K562 (cell line): ENCODE data around the gene EDEM2. TPM values are rescaled to one million over a fixed set of nuclear protein-coding genes. Genes with fewer than 3 reads are reported as not detected.
A peak's percentile ranks its signal among the peaks of the same experiment; 100 is the strongest.

ENCODE experiments used
- ATAC-seq: fragments of 200-7000 bp; cut with Tn5 transposase; 3 replicates; pipeline ENCODE4 v1.9.1; 2020; ENCODE audit warnings: moderate library complexity
- BruUV-seq: library from RNA; stranded (reverse); fragments of 400-500 nt; replicated peaks from 2 replicates; lab custom pipeline; 2021; lab: Mats Ljungman, UMichigan
- CTCF ChIA-PET: fragments of 300-600 bp; formaldehyde crosslinking; extraction: SDS; loops from one replicate; lab custom pipeline; 2021; ENCODE audit warnings: low intra/inter-chr PET ratio; lab: Yijun Ruan, JAX
- POLR2A ChIA-PET: fragments of 300-600, 350-650 bp; sonication (Branson Sonifier 250); formaldehyde crosslinking; extraction: SDS; loops from one replicate; lab custom pipeline; 2021; ENCODE audit warnings: antibody characterized with exemption, inconsistent platforms; lab: Yijun Ruan, JAX
- DNase-seq, 4 experiments: peaks; one replicate each; pipeline versions ENCODE4 v3.0.0 to v3.0.0-alpha.2; 2011 to 2018; ENCODE audit warnings: low spot score in 3 of 4, mixed read lengths in 3 of 4; ENCODE audit errors: extremely low read depth in 1 of 4
- FAIRE-seq: peaks from 2 replicates; lab custom pipeline; 2011; peaks lifted over from hg19 to GRCh38; lab: Jason Lieb, UNC
- H2AFZ ChIP-seq: 2 replicates; pipeline ENCODE4 v1.6.0; 2011; ENCODE audit warnings: low read depth, low read length, control low read depth, inconsistent platforms
- H3K27ac ChIP-seq: fragments of 200-600 bp; 3 replicates; pipeline ENCODE4 v1.8.0; 2011; ENCODE audit warnings: low read depth, mild to moderate bottlenecking, control low read depth, inconsistent platforms, low read length, moderate library complexity, mixed read lengths; ENCODE audit errors: extremely low read depth
- H3K27me3 ChIP-seq, 2 experiments: fragments of 300-600 bp in 1 of 2; 2 replicates in 1 of 2; 3 replicates in 1 of 2; pipeline versions ENCODE4 v1.6.0 to v1.8.0; 2011; ENCODE audit warnings: inconsistent platforms in 2 of 2, low read length in 2 of 2, mild to moderate bottlenecking in 1 of 2, mixed read lengths in 1 of 2, moderate library complexity in 1 of 2; ENCODE audit not compliant: control insufficient read depth in 2 of 2, insufficient read depth in 2 of 2
- H3K36me3 ChIP-seq: fragments of 300-600 bp; 3 replicates; pipeline ENCODE4 v1.8.0; 2011; ENCODE audit warnings: mild to moderate bottlenecking, low read length, inconsistent platforms; ENCODE audit not compliant: control insufficient read depth, insufficient read depth
- H3K4me1 ChIP-seq, 2 experiments: fragments of 200-600 bp in 1 of 2; replicated peaks in 1 of 2; 2 replicates in 1 of 2; 3 replicates in 1 of 2; pipeline versions ENCODE4 v1.5.1 to v1.8.0; 2011; ENCODE audit warnings: inconsistent platforms in 2 of 2, low read length in 2 of 2, mild to moderate bottlenecking in 1 of 2, mixed read lengths in 1 of 2, moderate library complexity in 1 of 2; ENCODE audit not compliant: control insufficient read depth in 2 of 2, insufficient read depth in 2 of 2
- H3K4me2 ChIP-seq: 2 replicates; pipeline ENCODE4 v1.6.1; 2011; ENCODE audit warnings: low read length, control low read depth, inconsistent platforms, mixed read lengths; ENCODE audit not compliant: insufficient read depth
- H3K4me3 ChIP-seq: fragments of 200-600 bp; sonication (generic), shearing (Covaris generic); 2 replicates; pipeline ENCODE4 v1.5.1; 2016; ENCODE audit warnings: control low read depth, inconsistent platforms
- H3K79me2 ChIP-seq: fragments of 200-600 bp; 3 replicates; pipeline ENCODE4 v1.8.0; 2011; ENCODE audit warnings: low read length, inconsistent platforms; ENCODE audit not compliant: control insufficient read depth, insufficient read depth
- H3K9ac ChIP-seq, 2 experiments: 2 replicates each; pipeline versions ENCODE4 v1.6.0 to v1.6.1; 2011; ENCODE audit warnings: low read depth in 2 of 2, low read length in 2 of 2, control low read depth in 1 of 2, inconsistent platforms in 1 of 2, mild to moderate bottlenecking in 1 of 2, mixed read lengths in 1 of 2; ENCODE audit not compliant: insufficient read depth in 1 of 2
- H3K9me1 ChIP-seq: one replicate; pipeline ENCODE4 v1.6.0; 2011; ENCODE audit warnings: inconsistent platforms, mild to moderate bottlenecking, low read length, moderate library complexity; ENCODE audit not compliant: control insufficient read depth, insufficient read depth
- H3K9me3 ChIP-seq: replicated peaks from 2 replicates; pipeline ENCODE4 v1.5.1; 2011; ENCODE audit warnings: low read depth, low read length, inconsistent platforms; ENCODE audit not compliant: control insufficient read depth, insufficient read depth
- H4K20me1 ChIP-seq: replicated peaks from 2 replicates; pipeline ENCODE4 v1.6.1; 2011; ENCODE audit warnings: low read length, inconsistent platforms, mixed read lengths; ENCODE audit not compliant: control insufficient read depth, insufficient read depth
- ADNP ChIP-seq: fragments of 200-800 bp; sonication (Bioruptor generic); IDR thresholded peaks from 2 replicates; pipeline ENCODE4 v1.6.1; 2016; ENCODE audit warnings: missing genetic modification characterization, missing compliant biosample characterization
- ETV6 ChIP-seq, 3 experiments: fragments of 150-350 bp in 1 of 3; sonication (generic) in 1 of 3; formaldehyde crosslinking in 1 of 3; IDR thresholded peaks; 2 replicates each; pipeline versions ENCODE4 v1.6.1 to v1.8.0; 2014 to 2022; ENCODE audit warnings: borderline replicate concordance in 2 of 3, low read depth in 2 of 3, antibody characterized with exemption in 1 of 3, low read length in 1 of 3, mild to moderate bottlenecking in 1 of 3, missing genetic modification reagents in 1 of 3
- FOXJ2 ChIP-seq: fragments of 200-800 bp; sonication (Bioruptor generic); IDR thresholded peaks from 2 replicates; pipeline ENCODE4 v1.6.1; 2016; ENCODE audit warnings: missing genetic modification characterization, missing compliant biosample characterization
- HNRNPK ChIP-seq: fragments of 200-400 bp; formaldehyde crosslinking; IDR thresholded peaks from one replicate; pipeline ENCODE4 v1.6.1; 2018; ENCODE audit warnings: mild to moderate bottlenecking, low read depth, low read length; ENCODE audit not compliant: poor library complexity, severe bottlenecking
- KLF10 ChIP-seq: fragments of 250-450 bp; sonication (Bioruptor Pico); IDR thresholded peaks from 2 replicates; pipeline ENCODE4 v1.6.1; 2021; ENCODE audit warnings: matching md5 sums
- SREBF1 ChIP-seq: fragments of 150-350 bp; IDR thresholded peaks from 2 replicates; pipeline ENCODE4 v1.6.1; 2014; ENCODE audit warnings: antibody characterized with exemption, low read depth, low read length, borderline replicate concordance
- ZNF384 ChIP-seq: IDR thresholded peaks from 2 replicates; pipeline ENCODE4 v1.6.1; 2012; ENCODE audit warnings: low read depth, low read length, improper control_type of control experiment
- ZNF445 ChIP-seq: fragments of 250-450 bp; sonication (Bioruptor Pico); IDR thresholded peaks from 2 replicates; pipeline ENCODE4 v1.4.0; 2020; ENCODE audit warnings: low read depth, mild to moderate bottlenecking, moderate library complexity
- ZNF589 ChIP-seq: fragments of 200-800 bp; sonication (Bioruptor generic); IDR thresholded peaks from 2 replicates; pipeline ENCODE4 v1.6.1; 2016; ENCODE audit warnings: low read depth, missing genetic modification characterization, missing compliant biosample characterization
- ZNF668 ChIP-seq: fragments of 250-450 bp; sonication (Bioruptor Pico); IDR thresholded peaks from 2 replicates; pipeline ENCODE4 v1.8.0; 2022; ENCODE audit warnings: mild to moderate bottlenecking, inconsistent platforms
- ZNF696 ChIP-seq: fragments of 250-450 bp; sonication (Bioruptor Pico); conservative IDR thresholded peaks from 2 replicates; pipeline ENCODE4 v1.4.0; 2020; ENCODE audit warnings: mild to moderate bottlenecking, moderate library complexity
- WGBS: fragments of 100-300 bp; shearing (Covaris generic); methylation state at CpG from one replicate; pipeline ENCODE4 v1.1.6; 2016; ENCODE audit warnings: low coverage, mixed read lengths; ENCODE audit not compliant: insufficient coverage; ENCODE audit errors: missing lambda C conversion rate; 5-methylcytosine and 5-hydroxymethylcytosine counted together
- in situ Hi-C: fragments of 300-500 bp; cut with MboI; formaldehyde crosslinking; loops from 4 replicates; pipeline ENCODE4 v1.15.0; 2018; ENCODE audit warnings: inconsistent platforms, mixed read lengths
- intact Hi-C: fragments of 100-400 bp; cut with micrococcal nuclease; formaldehyde crosslinking; loops from 2 replicates; pipeline ENCODE4 v1.14.2; 2022
- polyA plus RNA-seq, 8 experiments: library from polyadenylated mRNA; depleted of rRNA in 4 of 8; stranded (reverse) in 5 of 8; unstranded in 3 of 8; fragments of >200 nt; fragmentation: Nextera tagmentation in 2 of 8; fragmentation: Illumina TruSeq in 1 of 8; extraction: Ambion mirVana in 2 of 8; extraction: Trizol in 1 of 8; gene quantifications; 2 replicates each; pipeline versions ENCODE4 v1.2.1 to v1.2.3, GENCODE V29; 2011 to 2014; ENCODE audit warnings: inconsistent platforms in 1 of 8, missing spikeins in 1 of 8
- total RNA-seq, 7 experiments: library from RNA; depleted of rRNA in 6 of 7; stranded (reverse); fragments of >200 nt in 6 of 7; fragmentation: Illumina TruSeq in 2 of 7; extraction: Trizol in 2 of 7; gene quantifications; 2 replicates each; pipeline versions ENCODE4 v1.2.1 to v1.2.3, GENCODE V29; 2011 to 2021; ENCODE audit warnings: low replicate concordance in 1 of 7

EDEM2 gene
- total and polyA plus RNA-seq, 9 of the 15 experiments (the other 6 are each of a cell fraction or from before 2014, with no cell fraction given) = 6.9 to 11.0 (median 9.7) TPM

- FAIRE-seq = no peak
- ATAC-seq = no peak
- no peak for DNase-seq
- Histone ChIP-seq H3K4me3 (no peak overlapping the region), H3K79me2 (no peaks in the 10 kb centered on the region), H3K27ac (no peak overlapping the region), H3K27me3 (no peaks in the 10 kb centered on the region)
- WGBS = 41% methylated on average over 5 of the region's 5 CpGs
- in situ Hi-C loops = no loop called here
- no TSS peak for BruUV-seq
- TF ChIP-seq ETV6 (IDR thresholded peaks at IDR 0.05; ENCODE audit: borderline replicate concordance in 1 of 2, low read depth in 2 of 2, low read length in 1 of 2) (no peak), ETV6 (CRISPR knock-in tag; IDR thresholded peaks at IDR 0.05; ENCODE audit: borderline replicate concordance) (no peak), FOXJ2 (tag) (no peak), ZNF696 (CRISPR knock-in tag) (no peak), KLF10 (CRISPR knock-in tag) (no peak), ZNF445 (CRISPR knock-in tag) (no peak), SREBF1 (no peak), ADNP (tag) (no peak), ZNF384 (no peak), ZNF668 (CRISPR knock-in tag) (no peak), ZNF589 (no peak), HNRNPK (no peak)
- TF ChIP-seq, all 486 proteins: peak for 0
- intact Hi-C loops = no loop called here
- Histone ChIP-seq H3K9ac (peak overlapping the region in 1 of 2 experiments; percentile 0; a peak in 1 of 4 replicates), H3K4me1 (peaks cover 3 to 10% of the 10 kb centered on the region in 2 experiments; a peak in 4 of 5 replicates), H3K36me3 (no peaks in the 10 kb centered on the region), H3K9me3 (no peaks in the 10 kb centered on the region), H2AFZ (peak overlapping the region; percentile 19; the same call in 1 of the 2 replicates), H3K4me2 (no peak overlapping the region), H4K20me1 (no peaks in the 10 kb centered on the region), H3K9me1 (no peaks in the 10 kb centered on the region)
- ChIA-PET CTCF (interaction anchor here (0.6 kb wide), 1 partner anchor 32 kb away, joined by 3 read pairs; no protein-coding TSS in a partner anchor), POLR2A (no interaction called here)
Measured at GRCh38 chr20:35180266-35180665, 33.1 kb upstream of the EDEM2 start.
